Endothelial cell of umbilical vein (primary cell): Measurements from ENCODE around the gene HFE. TPM values are rescaled to one million over a fixed set of nuclear protein-coding genes. Genes with fewer than 3 reads are reported as not detected.

Experiments
- BruUV-seq: library from RNA; stranded (reverse); fragments of 400-500 nt; replicated peaks from 2 replicates; lab custom pipeline; 2021; lab: Mats Ljungman, UMichigan
- CTCF ChIA-PET: fragments of 300-600, 350-600 bp; sonication (Branson Sonifier 250); formaldehyde crosslinking; loops from one replicate; lab custom pipeline; 2021; ENCODE audit warnings: antibody characterized with exemption, inconsistent platforms; lab: Charles Lee
- POLR2A ChIA-PET: fragments of 300-600, 350-600 bp; sonication (Branson Sonifier 250); formaldehyde crosslinking; loops from one replicate; lab custom pipeline; 2021; ENCODE audit warnings: antibody characterized with exemption, inconsistent platforms; lab: Charles Lee
- DNase-seq: peaks from one replicate; pipeline ENCODE4 v3.0.0-alpha.2; 2011; ENCODE audit warnings: low read depth, low spot score
- FAIRE-seq: peaks from 2 replicates; lab custom pipeline; 2011; peaks lifted over from hg19 to GRCh38; lab: Jason Lieb, UNC
- H2AFZ ChIP-seq: 2 replicates; pipeline ENCODE4 v1.6.0; 2012; ENCODE audit warnings: low read depth, low read length, control low read depth, inconsistent platforms
- H3K27ac ChIP-seq: 2 replicates; pipeline ENCODE4 v1.5.1; 2011; ENCODE audit warnings: low read depth, mild to moderate bottlenecking, control low read depth, low read length, moderate library complexity; ENCODE audit not compliant: insufficient read depth
- H3K27me3 ChIP-seq, 2 experiments: 2 replicates each; pipeline versions ENCODE4 v1.6.0 to v1.6.1; 2011; ENCODE audit warnings: low read length in 2 of 2, mixed read lengths in 1 of 2; ENCODE audit not compliant: control insufficient read depth in 2 of 2, insufficient read depth in 2 of 2
- H3K36me3 ChIP-seq, 2 experiments: 2 replicates in 1 of 2; 3 replicates in 1 of 2; pipeline ENCODE4 v1.5.1; 2011; ENCODE audit warnings: low read length in 2 of 2, mild to moderate bottlenecking in 1 of 2, moderate library complexity in 1 of 2; ENCODE audit not compliant: control insufficient read depth in 2 of 2, insufficient read depth in 2 of 2; ENCODE audit errors: extremely low read depth in 1 of 2
- H3K4me1 ChIP-seq: 3 replicates; pipeline ENCODE4 v1.5.1; 2011; ENCODE audit warnings: mild to moderate bottlenecking, low read length; ENCODE audit not compliant: control insufficient read depth, insufficient read depth; ENCODE audit errors: extremely low read depth
- H3K4me2 ChIP-seq: 2 replicates; pipeline ENCODE4 v1.6.1; 2011; ENCODE audit warnings: low read length, control low read depth, mixed read lengths; ENCODE audit not compliant: insufficient read depth
- H3K4me3 ChIP-seq, 3 experiments: fragments of 200-600 bp in 1 of 3; sonication (generic), shearing (Covaris generic) in 1 of 3; replicated peaks in 1 of 3; 2 replicates each; pipeline ENCODE4 v1.5.1; 2011 to 2016; ENCODE audit warnings: control low read depth in 3 of 3, low read length in 3 of 3, mild to moderate bottlenecking in 2 of 3, inconsistent platforms in 1 of 3, low read depth in 1 of 3, moderate library complexity in 1 of 3; ENCODE audit not compliant: insufficient read depth in 1 of 3
- H3K79me2 ChIP-seq: 2 replicates; pipeline ENCODE4 v1.6.0; 2012; ENCODE audit warnings: low read length, inconsistent platforms; ENCODE audit not compliant: control insufficient read depth, insufficient read depth
- H3K9ac ChIP-seq: replicated peaks from 2 replicates; pipeline ENCODE3; 2011; ENCODE audit warnings: low read length, control low read depth; ENCODE audit not compliant: insufficient read depth; ENCODE audit errors: extremely low read depth
- H3K9me1 ChIP-seq: replicated peaks from 3 replicates; pipeline ENCODE4 v1.6.0; 2011; ENCODE audit warnings: mild to moderate bottlenecking, low read length; ENCODE audit not compliant: control insufficient read depth, insufficient read depth; ENCODE audit errors: extremely low read depth
- H3K9me3 ChIP-seq: replicated peaks from 2 replicates; pipeline ENCODE4 v1.5.1; 2012; ENCODE audit warnings: low read length, inconsistent platforms; ENCODE audit not compliant: control insufficient read depth, insufficient read depth
- H4K20me1 ChIP-seq: replicated peaks from 2 replicates; pipeline ENCODE3; 2011; ENCODE audit warnings: mild to moderate bottlenecking, low read length; ENCODE audit not compliant: control insufficient read depth, insufficient read depth; ENCODE audit errors: extremely low read depth
- EZH2 ChIP-seq: IDR thresholded peaks from 2 replicates; pipeline ENCODE4 v1.6.1; 2012; ENCODE audit warnings: borderline replicate concordance, low read depth, mild to moderate bottlenecking, moderate library complexity, low read length, inconsistent platforms; ENCODE audit not compliant: severe bottlenecking
- FOS ChIP-seq: IDR thresholded peaks from 2 replicates; pipeline ENCODE4 v1.6.1; 2011; ENCODE audit warnings: mild to moderate bottlenecking, low read length, moderate library complexity, borderline replicate concordance; ENCODE audit not compliant: insufficient read depth
- GATA2 ChIP-seq: IDR thresholded peaks from 2 replicates; pipeline ENCODE4 v1.7.0; 2011; ENCODE audit warnings: low read depth, mild to moderate bottlenecking, moderate library complexity, mixed read lengths, low read length; ENCODE audit not compliant: insufficient read length, insufficient read depth
- JUN ChIP-seq: IDR thresholded peaks from 2 replicates; pipeline ENCODE4 v1.6.1; 2011; ENCODE audit warnings: borderline replicate concordance, low read depth; ENCODE audit not compliant: insufficient read length, insufficient read depth
- MYC ChIP-seq: IDR thresholded peaks from one replicate; pipeline ENCODE4 v1.6.1; 2011; ENCODE audit warnings: mild to moderate bottlenecking, low read depth, low read length
- POLR2A ChIP-seq: IDR thresholded peaks from 2 replicates; pipeline ENCODE4 v1.6.1; 2012; ENCODE audit warnings: low read depth, mild to moderate bottlenecking, control low read depth, low read length
- POLR2AphosphoS5 ChIP-seq: IDR thresholded peaks from 2 replicates; pipeline ENCODE4 v1.6.1; 2012; ENCODE audit warnings: low read depth, mild to moderate bottlenecking, control low read depth, low read length, moderate library complexity; ENCODE audit not compliant: insufficient read depth
- dilution Hi-C: fragments of 300-500 bp; cut with MboI; formaldehyde crosslinking; loops from one replicate; pipeline ENCODE4 v1.15.0; 2019; ENCODE audit warnings: low sequenced_read_pairs; ENCODE audit not compliant: extremely low pct_ligation_motif_present
- intact Hi-C: fragments of 100-400 bp; cut with micrococcal nuclease; formaldehyde crosslinking; loops from one replicate; pipeline ENCODE4 v1.10.0; 2022
- polyA plus RNA-seq, 4 experiments: library from polyadenylated mRNA; depleted of rRNA in 3 of 4; stranded (reverse) in 3 of 4; unstranded in 1 of 4; fragments of >200 nt; gene quantifications; 2 replicates each; pipeline versions ENCODE4 v1.2.1 to v1.2.3, GENCODE V29; 2011 to 2012; ENCODE audit warnings: missing spikeins in 1 of 4
- total RNA-seq: library from RNA; stranded (reverse); gene quantifications from 2 replicates; pipeline ENCODE4 v1.2.3, GENCODE V29; 2021
- TF ChIP-seq, protein P1 (sequence below), 2 donors: IDR thresholded peaks; 1 replicate in 1 of 2; 2 replicates in 1 of 2; pipeline ENCODE4 v1.5.1; 2011; ENCODE audit warnings: low read length in 2 of 2, mild to moderate bottlenecking in 2 of 2, moderate library complexity in 2 of 2, control low read depth in 1 of 2, inconsistent platforms in 1 of 2, low read depth in 1 of 2; ENCODE audit not compliant: insufficient read depth in 1 of 2; ENCODE audit errors: extremely low read depth in 1 of 2
- TF ChIP-seq, protein P2 (sequence below): IDR thresholded peaks from 2 replicates; pipeline ENCODE4 v1.6.1; 2011; ENCODE audit not compliant: insufficient read depth, insufficient read length

Gene HFE
- total and polyA plus RNA-seq, 2 donors (not counting 3 experiments of a cell fraction or from before 2014, with no cell fraction given): 6.3 to 8.1 TPM

DNA sequence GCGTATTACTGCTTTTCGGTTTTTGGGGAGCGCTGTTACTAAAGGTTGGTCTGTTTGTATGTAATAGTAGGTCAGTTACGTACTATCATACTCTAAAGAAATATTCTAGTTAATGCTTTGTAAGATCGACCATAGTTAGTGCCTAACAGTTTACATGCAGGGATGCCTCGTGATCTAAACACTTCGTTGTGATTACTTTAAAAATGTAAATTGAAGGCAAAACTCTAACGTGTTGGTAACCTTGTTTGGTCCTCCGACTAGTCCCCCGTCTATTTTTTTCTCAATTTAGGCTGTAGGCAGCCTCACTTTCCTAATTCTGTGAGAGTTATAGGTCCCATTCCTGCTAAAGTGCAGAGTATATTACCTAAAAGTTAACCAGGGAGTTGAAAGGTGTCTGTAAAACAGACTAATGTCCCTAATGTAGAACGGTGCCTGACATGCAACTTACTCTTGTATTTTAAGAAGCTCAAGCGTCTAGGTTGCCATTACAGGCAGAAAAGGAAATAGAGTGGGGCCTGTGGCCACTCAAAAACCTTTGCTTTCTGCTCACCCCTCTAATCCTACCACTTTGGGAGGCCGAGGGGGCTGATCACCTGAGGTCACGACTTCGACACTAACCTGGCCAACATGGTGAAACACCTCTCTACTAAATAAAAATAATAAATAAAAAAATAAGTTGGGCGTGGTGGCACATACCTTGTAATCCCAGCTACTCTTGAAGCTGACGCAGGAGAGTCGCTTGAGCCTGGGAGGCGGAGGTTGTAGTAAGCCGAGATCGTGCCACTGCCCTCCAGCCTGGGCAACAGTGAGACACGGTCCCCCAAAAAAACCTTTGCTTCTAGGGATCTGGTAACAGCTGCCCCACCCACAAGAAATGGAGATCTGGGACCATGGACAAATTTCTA is 37.8 kb downstream of the HFE start:
- Histone ChIP-seq H3K27me3 (no peaks in the 10 kb centered on the region), H3K9me1 (no peaks in the 10 kb centered on the region), H3K79me2 (peaks cover 14% of the 10 kb centered on the region), H3K36me3 (no peaks in the 10 kb centered on the region), H3K4me1 (peaks cover 6% of the 10 kb centered on the region), H4K20me1 (no peaks in the 10 kb centered on the region), H3K27ac (peak overlapping the region; percentile 67), H3K4me3 (peak overlapping the region; percentile 88 to 99 (median 97)), H3K4me2 (peak overlapping the region; percentile 95), H3K9me3 (no peaks in the 10 kb centered on the region), H3K9ac (peak overlapping the region; percentile 98), H2AFZ (no peak overlapping the region)
- DNase-seq (peak; percentile 42), FAIRE-seq (no peak)
- dilution Hi-C loops: no loop called here
- no TSS peak for BruUV-seq
- ChIA-PET CTCF (interaction anchor here (1.1 to 4.1 kb wide), 11 partner anchors 9 to 99 kb away, joined by 3 to 28 read pairs (median 7); a partner anchor contains a TSS), POLR2A (interaction anchor here (1.0 to 5.8 kb wide), 19 partner anchors 18 to 470 kb away, joined by 3 to 265 read pairs (median 12); a partner anchor contains a TSS)
- TF ChIP-seq EZH2 (no peak), MYC (no peak), GATA2 (no peak), JUN (no peak), FOS (no peak), POLR2AphosphoS5 (no peak), POLR2A (no peak)
- TF ChIP-seq, protein P1, sequence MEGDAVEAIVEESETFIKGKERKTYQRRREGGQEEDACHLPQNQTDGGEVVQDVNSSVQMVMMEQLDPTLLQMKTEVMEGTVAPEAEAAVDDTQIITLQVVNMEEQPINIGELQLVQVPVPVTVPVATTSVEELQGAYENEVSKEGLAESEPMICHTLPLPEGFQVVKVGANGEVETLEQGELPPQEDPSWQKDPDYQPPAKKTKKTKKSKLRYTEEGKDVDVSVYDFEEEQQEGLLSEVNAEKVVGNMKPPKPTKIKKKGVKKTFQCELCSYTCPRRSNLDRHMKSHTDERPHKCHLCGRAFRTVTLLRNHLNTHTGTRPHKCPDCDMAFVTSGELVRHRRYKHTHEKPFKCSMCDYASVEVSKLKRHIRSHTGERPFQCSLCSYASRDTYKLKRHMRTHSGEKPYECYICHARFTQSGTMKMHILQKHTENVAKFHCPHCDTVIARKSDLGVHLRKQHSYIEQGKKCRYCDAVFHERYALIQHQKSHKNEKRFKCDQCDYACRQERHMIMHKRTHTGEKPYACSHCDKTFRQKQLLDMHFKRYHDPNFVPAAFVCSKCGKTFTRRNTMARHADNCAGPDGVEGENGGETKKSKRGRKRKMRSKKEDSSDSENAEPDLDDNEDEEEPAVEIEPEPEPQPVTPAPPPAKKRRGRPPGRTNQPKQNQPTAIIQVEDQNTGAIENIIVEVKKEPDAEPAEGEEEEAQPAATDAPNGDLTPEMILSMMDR (IDR thresholded peaks at IDR 0.05; ENCODE audit: extremely low read depth in 1 of 2, insufficient read depth in 1 of 2, low read depth in 1 of 2, low read length in 2 of 2): no peak
- TF ChIP-seq, protein P2, sequence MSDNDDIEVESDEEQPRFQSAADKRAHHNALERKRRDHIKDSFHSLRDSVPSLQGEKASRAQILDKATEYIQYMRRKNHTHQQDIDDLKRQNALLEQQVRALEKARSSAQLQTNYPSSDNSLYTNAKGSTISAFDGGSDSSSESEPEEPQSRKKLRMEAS: no peak
- intact Hi-C loops: loop anchor here (1.0 to 5.0 kb wide), 7 partner anchors 15 to 1742 kb away; a partner anchor contains a TSS
